Stimulated activated CD8-positive, alpha-beta memory T cell treated with anti-CD3 and anti-CD28 coated beads, Interleukin-15, amount 100 ng/mL, for 48 hours (primary cell): ENCODE measurements around the gene ANO1.

ENCODE experiments used
- DNase-seq, 2 donors: peaks; one replicate each; pipeline ENCODE4 v3.0.0-alpha.2; 2020; ENCODE audit warnings: low read depth in 2 of 2

Gene ANO1

DNA sequence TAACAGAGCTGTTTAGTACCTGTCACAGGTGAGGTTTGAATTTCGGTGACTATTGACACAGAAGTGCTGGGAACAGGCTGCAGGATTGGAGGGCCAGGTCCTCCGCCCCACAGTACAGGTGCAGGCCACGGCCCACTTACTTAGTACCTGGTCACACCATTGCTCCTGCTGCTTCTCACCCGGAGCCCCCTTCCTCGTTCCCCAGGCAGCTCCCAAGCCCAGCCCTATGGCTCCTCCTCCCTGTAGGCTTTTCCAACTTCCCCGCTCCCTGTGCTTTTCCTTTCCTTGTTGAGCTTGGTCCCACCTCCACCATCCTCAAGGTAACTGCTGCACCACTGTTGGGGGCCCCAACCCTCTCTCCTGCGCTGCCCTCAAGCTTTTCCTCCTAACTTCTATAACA, 27.9 kb upstream of the ANO1 start:
- DNase-seq: no peak

- DNase-seq: no peak
Measured at GRCh38 chr11:70054004-70054403, 24.1 kb upstream of the ANO1 start.

DNA sequence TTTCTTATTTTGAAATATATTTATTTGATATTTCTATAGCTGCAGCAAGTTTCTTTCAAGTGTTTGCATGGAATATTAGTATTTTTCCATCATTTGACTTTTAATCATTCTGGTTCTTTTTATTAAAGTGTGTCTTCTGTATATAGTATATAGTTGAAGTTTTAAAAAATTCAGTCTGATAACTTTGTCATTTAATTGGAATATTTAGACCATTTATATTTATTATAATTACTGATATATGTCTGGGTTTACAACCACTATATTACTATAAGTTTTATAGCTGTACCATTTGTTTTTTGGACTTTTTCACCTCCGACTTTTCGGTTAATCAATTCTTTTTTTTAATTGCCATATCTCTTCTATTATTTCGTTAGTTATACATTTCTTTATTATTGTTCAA, 22.7 kb upstream of the ANO1 start:
- DNase-seq: no peak

DNA sequence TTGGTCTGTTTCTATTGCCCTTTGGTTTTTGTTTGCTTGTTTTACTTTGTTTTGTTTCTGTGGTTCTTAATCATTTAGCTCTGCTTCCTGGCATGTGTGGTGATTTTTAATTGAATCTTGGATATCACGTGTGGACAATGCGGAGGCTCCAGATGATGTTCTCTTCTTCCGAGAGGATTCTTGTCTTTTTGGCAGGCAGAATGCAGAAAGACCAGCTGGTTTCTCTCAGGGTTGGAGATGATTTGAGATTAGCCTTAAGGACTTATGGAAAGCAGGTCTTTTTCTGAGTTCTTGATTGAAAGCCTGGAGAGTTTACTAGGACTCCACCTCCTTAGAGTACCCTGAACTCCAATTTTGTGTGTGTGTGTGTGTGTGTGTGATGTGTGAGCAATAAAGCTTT, 21.0 kb upstream of the ANO1 start:
- DNase-seq: no peak

DNA sequence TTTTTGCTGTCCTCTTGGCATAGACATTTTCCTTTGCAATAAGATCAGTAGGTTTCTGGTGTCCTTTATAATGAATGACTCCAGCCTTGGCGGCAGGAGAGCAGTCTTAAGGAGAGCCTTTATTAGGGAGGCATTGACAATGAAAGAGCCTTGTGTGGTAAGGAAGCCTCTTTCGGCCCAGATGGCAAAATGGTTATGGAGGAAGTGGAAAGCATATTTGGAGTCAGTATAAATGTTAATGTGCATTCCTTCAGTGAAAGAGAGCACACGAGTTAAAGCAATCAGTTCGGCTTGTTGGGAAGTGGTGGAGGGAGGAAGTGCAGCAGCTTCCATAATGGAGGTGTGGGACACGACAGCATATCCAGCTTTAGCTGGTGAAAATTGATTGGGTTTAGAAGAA, 18.1 kb upstream of the ANO1 start:
- DNase-seq: no peak

DNA sequence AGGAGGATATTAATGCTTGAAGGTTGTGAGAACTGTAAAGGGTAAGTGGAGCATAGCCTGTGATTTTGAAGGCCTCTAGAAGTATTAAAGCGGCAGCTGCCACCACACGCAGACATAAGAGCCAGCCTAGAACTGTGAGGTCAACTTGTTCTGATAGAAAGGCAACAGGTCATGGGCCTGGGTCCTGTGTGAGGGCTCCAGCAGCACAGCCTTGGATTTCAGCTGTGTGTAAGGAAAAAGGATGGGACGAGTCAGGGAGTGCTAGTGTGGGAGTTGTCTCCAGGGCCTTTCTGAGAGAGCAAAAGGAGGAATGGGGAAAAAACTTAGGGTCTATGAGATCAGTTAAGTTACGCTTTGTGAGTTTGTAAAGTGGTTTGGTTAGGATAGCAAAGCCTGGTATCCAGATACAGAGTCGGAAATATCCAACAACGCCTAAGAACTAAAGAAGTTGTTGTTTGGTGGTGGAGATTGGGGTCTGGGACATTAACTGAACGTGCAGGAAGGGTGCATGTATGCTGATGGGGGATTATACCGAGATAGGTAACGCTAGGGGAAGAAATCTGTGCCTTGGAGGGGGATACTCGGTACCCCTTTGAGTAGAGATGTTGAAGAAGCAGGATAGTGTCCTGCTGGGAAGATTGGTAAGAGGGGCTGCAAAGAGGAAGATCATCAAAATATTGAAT, 17.4 kb upstream of the ANO1 start:
- no peak for DNase-seq

DNA sequence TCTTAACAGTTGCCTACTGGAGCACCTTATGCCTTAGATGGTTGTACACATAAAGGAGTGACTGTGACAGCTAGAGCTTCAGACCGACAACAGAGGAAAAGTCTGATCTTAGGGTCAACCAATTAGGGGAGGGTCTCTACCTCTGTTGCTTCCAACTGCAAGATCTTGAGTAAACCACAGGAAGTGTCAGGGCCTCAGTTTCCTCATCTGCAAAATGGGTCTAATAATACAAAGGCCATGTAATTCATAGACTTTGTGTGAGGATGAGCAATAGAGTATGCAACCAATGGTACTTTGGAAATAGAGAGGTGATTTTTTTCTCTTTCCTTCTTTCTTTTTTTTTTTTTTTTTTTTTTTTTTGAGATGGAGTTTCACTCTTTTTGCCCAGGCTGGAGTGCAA, 16.4 kb upstream of the ANO1 start:
- no peak for DNase-seq

DNA sequence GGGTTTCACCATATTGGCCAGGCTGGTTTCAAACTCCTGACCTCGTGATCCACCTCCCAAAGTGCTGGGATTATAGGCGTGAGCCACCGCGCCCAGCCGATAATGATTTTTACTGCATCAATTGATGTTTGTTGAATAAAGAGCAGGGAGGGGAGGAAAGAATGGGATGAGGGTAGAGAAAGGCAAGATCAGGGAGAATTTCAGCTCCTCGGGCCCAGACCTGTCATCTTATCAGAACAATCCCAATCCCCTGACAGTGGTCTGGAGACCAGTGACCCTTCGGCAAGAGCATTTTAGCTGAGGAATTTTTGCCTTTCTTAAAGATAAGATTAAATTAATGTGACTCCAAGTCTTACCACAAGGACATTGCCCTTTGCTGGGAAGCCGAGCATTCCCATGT, 15.0 kb upstream of the ANO1 start:
- no peak for DNase-seq

- DNase-seq: no peak
Measured at GRCh38 chr11:70063555-70063954, 14.6 kb upstream of the ANO1 start.

DNA sequence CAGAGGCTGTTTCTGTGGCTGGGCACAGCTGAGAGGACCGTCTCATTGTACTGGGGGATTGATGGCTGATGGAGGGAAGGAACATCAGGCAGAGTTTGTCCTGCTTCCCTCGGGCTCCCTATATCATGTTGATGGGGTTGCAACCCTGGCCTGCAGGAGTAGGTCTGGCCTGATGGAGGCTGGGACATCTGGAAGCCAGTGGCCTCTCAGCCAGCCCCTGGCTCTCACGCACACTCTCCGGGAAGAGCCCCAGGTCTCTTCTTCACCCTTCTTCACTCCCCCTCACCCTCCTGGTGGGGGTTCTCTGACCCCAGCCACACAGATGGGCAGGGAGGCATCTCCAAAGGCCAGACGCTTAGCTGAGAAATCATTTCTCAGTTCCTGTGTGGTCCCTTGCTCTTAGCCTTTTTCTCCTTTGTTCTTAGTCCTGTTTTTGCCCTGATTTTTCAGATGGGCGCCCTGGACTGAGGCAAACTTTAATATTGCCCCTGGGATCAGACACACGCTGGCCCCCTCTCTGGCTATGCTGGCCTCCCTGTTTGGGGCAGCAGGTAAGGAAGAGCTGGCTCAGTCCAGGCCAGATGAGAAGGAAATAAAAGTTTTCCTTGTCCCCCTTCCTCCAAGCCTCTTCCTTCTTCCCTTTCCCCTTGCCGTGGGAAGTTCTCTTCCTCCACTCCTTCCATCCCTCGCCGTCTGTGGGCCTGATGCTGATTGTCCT, 13.9 kb upstream of the ANO1 start:
- DNase-seq: no peak

- DNase-seq: no peak
Measured at GRCh38 chr11:70064726-70065317, 13.3 kb upstream of the ANO1 start.

GRCh38 chr11:70065318-70066135, 12.6 kb upstream of the ANO1 start:
- no peak for DNase-seq

DNA sequence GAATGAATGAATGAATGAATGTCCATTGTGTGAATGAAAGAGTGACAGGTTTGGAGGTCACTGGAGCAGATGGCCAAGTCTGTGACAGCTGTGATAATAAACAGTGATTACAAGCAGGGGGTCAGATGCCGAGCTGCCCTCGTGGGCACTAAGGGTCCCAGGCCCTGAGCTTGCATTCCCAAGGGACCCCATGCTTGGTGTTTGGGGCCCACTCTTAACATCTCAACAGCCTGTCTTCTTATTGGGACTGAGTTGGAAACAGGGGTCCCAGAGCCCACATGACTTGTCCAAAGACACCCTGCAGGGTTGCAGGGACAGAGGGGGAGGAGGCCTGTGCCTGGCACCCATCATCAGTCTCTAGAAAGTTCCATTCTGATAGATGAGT, 12.0 kb upstream of the ANO1 start:
- DNase-seq: no peak

GRCh38 chr11:70066628-70067027, 11.5 kb upstream of the ANO1 start:
- no peak for DNase-seq

- DNase-seq: no peak
Measured at GRCh38 chr11:70067036-70067435, 11.1 kb upstream of the ANO1 start.

- DNase-seq: no peak
Measured at GRCh38 chr11:70067591-70068341, 10.4 kb upstream of the ANO1 start.

DNA sequence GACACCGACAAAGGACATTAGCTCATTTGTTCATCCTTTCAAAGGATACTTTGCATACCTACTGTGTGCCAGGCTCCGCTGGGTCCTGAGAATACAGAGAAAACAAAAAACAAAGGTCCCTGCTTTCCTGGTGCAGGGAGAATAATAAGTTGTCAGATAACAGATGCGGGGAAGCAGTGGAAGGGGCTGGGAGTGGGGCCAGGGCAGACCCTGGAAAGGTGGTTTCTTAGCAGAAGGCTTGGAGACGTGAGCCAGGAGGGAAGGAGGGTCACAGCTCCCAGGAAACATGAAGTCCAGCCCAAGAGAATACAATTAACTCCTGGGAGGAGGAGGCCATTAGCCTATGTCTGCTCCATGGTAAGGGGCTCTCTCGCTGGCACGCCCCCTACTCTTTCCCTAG, 9.8 kb upstream of the ANO1 start:
- DNase-seq: no peak

GRCh38 chr11:70068950-70069349, 9.2 kb upstream of the ANO1 start:
- no peak for DNase-seq

GRCh38 chr11:70070706-70071105, 7.4 kb upstream of the ANO1 start:
- DNase-seq: no peak

DNA sequence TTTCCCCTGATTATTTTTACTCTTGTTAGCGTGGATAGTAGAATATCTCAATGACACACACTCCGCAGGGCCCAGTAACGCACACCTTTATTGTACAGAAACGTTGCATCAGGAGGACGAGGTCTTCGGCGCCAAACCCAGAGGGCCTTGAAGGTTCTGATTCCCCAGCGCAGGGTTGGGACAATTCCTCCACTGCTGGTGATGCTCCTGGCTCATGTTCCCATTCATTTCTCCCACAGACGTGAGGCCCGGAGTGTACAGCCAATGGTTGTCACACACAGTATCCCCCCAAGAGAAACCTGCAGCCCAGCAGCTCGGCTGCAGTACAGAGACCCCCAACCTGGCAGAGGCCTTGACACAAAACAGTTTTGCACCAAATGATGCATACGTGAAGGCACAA, 6.1 kb upstream of the ANO1 start:
- DNase-seq: no peak

GRCh38 chr11:70072461-70072860, 5.7 kb upstream of the ANO1 start:
- no peak for DNase-seq
